ENCODE results near the gene SLFN13.
"Not testable (repeated sequence)": the region's sequence is repeated elsewhere in the genome, so short reads cannot be mapped to it uniquely, and the experiment has no call there.

Gene SLFN13

DNA sequence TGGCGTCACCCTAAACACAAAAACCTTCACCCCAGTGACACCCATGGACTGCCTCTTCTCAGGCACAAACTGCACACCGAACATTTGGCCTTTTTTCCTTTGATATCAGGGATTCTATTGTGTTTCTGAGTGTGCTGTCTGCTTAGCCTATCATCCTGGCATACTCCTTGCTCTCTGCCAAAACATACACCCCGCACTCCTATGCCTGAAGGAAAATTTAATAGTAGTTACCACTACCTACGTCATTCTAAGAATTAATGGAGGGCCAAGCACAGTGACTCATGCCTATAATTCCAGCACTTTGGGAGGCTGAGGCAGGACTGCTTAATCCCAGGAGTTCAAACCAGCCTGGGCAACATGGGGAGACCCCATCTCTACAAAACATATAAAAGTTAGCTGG is 19.9 kb upstream of the SLFN13 start:
- peaks cover 12% of the 10 kb centered on the region for H3K27me3 ChIP-seq (ENCODE audit: control insufficient read depth, insufficient read depth, low read length)

DNA sequence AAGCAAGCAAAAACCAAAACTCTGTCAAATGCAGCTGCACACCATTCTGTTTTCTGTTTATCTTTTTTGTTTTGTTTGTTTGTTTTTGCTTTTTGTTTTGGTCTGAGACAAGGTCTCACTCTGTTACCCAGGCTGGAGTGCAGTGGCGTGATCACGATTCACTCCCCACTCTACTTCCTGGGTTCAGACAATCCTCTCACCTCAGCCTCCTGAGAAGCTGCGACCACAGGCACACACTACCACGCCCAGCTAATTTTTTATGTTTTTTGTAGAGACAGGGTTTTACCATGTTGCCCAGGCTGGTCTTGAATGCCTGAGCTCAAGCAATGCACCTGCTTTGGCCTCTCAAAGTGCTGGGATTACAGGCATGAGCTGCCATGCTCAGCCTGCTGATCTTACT is 19.3 kb upstream of the SLFN13 start:
- Histone ChIP-seq H3K36me3 (ENCODE audit: control insufficient read depth, insufficient read depth, low read length) (no peaks in the 10 kb centered on the region), H3K9ac (ENCODE audit: low read length) (no peak overlapping the region), H3K27me3 (ENCODE audit: control insufficient read depth, insufficient read depth, low read length) (peaks cover 18% of the 10 kb centered on the region), H3K4me3 (ENCODE audit: low read depth, low read length) (no peak overlapping the region), H3K27ac (ENCODE audit: low read depth, low read length) (no peak overlapping the region), H3K9me3 (ENCODE audit: control insufficient read depth, insufficient read depth, low read depth, low read length) (no peaks in the 10 kb centered on the region), H3K4me1 (ENCODE audit: control insufficient read depth, insufficient read depth, low read length) (no peaks in the 10 kb centered on the region)

More for the DNA sequence above, 19.9 kb upstream of the SLFN13 start:
- H3K9me3 ChIP-seq (ENCODE audit: control insufficient read depth, insufficient read depth, low read depth, low read length), result no peaks in the 10 kb centered on the region
- H3K36me3 ChIP-seq (ENCODE audit: control insufficient read depth, insufficient read depth, low read length), result no peaks in the 10 kb centered on the region
- no peaks in the 10 kb centered on the region for H3K4me1 ChIP-seq (ENCODE audit: control insufficient read depth, insufficient read depth, low read length)
- H3K9ac ChIP-seq (ENCODE audit: low read length), result no peak overlapping the region
- no peak overlapping the region for H3K4me3 ChIP-seq (ENCODE audit: low read depth, low read length)
- no peak overlapping the region for H3K27ac ChIP-seq (ENCODE audit: low read depth, low read length)

DNA sequence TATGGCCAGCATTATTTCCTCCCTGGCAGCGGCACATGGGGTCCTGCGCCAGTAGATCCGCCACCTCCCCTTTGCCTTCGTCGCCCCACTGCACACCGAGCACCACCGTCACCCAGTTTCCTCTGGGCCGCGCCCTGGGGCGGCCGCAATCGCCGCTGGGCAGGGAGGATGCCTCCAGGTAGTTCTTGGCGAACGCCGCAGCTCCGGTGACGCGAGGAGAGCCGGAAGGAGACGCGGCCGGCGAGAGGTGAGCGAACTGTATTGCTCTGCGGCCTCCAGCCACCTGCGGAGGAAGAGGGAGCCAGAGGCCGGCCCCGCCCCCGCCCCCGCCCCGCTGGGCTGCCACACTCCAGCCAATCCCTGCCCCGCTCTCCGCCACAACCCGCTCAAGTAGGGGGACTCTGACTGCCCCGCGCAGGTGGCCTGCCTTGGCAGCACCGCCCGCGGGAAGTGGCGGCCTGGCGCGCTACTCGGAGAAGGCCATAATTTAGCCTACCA is 11.8 kb upstream of the SLFN13 start:
- no peaks in the 10 kb centered on the region for H3K36me3 ChIP-seq (ENCODE audit: control insufficient read depth, insufficient read depth, low read length)
- H3K27me3 ChIP-seq (ENCODE audit: control insufficient read depth, insufficient read depth, low read length), result peaks cover 54% of the 10 kb centered on the region
- 0 out of 2 replicates have a peak, but pooled peaks cover 4% of the 10 kb centered on the region for H3K9me3 ChIP-seq (ENCODE audit: control insufficient read depth, insufficient read depth, low read depth, low read length)
- peak overlapping the region; percentile 41 for H3K4me3 ChIP-seq (ENCODE audit: low read depth, low read length)
- H3K9ac ChIP-seq (ENCODE audit: low read length), result no peak overlapping the region
- H3K4me1 ChIP-seq (ENCODE audit: control insufficient read depth, insufficient read depth, low read length), result 0 out of 2 replicates have a peak, but pooled peaks cover 3% of the 10 kb centered on the region
- no peak overlapping the region for H3K27ac ChIP-seq (ENCODE audit: low read depth, low read length)

DNA sequence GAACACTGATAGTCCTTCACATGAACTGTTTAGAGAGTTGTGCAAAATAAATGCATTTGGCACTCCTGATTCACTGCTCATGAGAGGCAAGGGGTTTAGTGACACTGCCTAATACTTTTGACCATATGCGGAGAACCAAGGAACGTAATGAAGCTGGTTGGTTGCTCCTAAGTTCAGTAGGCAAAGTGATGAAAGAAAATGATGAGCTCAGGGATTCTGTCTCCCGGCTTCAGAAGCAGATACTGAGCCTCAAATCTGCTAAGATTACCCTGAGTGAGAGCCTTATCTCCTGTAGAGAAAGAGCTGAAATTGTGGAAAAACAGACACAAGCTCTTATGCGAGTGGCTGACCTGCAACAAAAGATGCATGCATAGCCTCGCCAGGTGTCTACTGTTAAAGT is 5.5 kb upstream of the SLFN13 start:
- not testable (repeated sequence) for H3K27ac ChIP-seq (ENCODE audit: low read depth, low read length); H3K36me3 ChIP-seq (ENCODE audit: control insufficient read depth, insufficient read depth, low read length); H3K9ac ChIP-seq (ENCODE audit: low read length); H3K4me3 ChIP-seq (ENCODE audit: low read depth, low read length); H3K9me3 ChIP-seq (ENCODE audit: control insufficient read depth, insufficient read depth, low read depth, low read length); H3K4me1 ChIP-seq (ENCODE audit: control insufficient read depth, insufficient read depth, low read length)
- H3K27me3 ChIP-seq (ENCODE audit: control insufficient read depth, insufficient read depth, low read length), result peaks cover 62% of the 10 kb centered on the region

DNA sequence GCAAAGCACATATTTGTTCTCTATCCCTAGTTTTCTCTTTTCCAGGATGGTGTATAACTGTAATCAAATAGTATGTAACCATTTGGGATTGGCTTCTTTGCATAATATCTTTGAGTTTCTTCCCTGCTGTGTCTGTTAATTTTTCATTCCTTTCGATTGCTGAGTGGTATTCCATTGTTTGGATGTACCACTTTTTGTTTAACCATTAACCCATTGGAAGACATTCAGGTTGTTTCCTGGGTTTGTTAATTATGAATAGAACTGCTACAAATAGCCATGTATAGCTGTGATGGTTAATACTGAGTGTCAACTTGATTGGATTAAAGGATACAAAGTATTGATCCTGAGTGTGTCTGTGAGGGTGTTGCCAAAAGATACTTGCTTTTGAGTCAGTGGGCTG is 4.6 kb upstream of the SLFN13 start:
- no peaks in the 10 kb centered on the region for H3K4me1 ChIP-seq (ENCODE audit: control insufficient read depth, insufficient read depth, low read length)
- H3K9me3 ChIP-seq (ENCODE audit: control insufficient read depth, insufficient read depth, low read depth, low read length), result no peaks in the 10 kb centered on the region
- no peak overlapping the region for H3K4me3 ChIP-seq (ENCODE audit: low read depth, low read length)
- H3K27me3 ChIP-seq (ENCODE audit: control insufficient read depth, insufficient read depth, low read length), result peaks cover 57% of the 10 kb centered on the region
- H3K36me3 ChIP-seq (ENCODE audit: control insufficient read depth, insufficient read depth, low read length), result no peaks in the 10 kb centered on the region
- H3K27ac ChIP-seq (ENCODE audit: low read depth, low read length), result no peak overlapping the region
- no peak overlapping the region for H3K9ac ChIP-seq (ENCODE audit: low read length)

DNA sequence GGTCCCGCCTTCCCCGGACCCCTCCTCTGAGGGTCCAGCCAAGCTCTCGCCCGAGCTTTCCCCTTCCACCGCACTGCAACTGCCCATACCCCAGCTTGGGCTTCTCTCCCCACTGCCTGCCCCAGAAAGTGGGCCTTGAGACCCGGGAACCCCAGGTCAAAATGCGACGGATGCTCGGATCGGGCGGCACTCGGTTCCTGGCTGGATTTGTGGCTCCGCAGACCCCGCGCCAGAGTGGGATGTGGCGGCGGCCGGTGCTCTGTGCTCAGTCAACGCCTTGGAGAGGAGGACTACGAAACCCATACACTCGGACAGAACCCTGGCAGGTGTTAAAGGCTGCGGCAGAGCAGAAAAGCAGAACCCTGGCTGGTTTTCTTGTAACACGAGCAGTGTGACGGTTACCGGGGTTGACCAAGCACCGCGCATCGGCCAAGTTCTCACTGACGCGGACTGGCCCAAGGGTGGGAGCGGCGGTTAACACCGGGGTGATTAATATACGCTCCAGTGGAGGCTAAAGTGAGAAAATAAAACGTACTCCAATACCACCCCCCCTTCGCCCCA is 885 bp upstream of the SLFN13 start:
- H3K9ac ChIP-seq (ENCODE audit: low read length), result no peak overlapping the region
- peaks cover 9% of the 10 kb centered on the region for H3K4me1 ChIP-seq (ENCODE audit: control insufficient read depth, insufficient read depth, low read length)
- H3K36me3 ChIP-seq (ENCODE audit: control insufficient read depth, insufficient read depth, low read length), result no peaks in the 10 kb centered on the region
- peak overlapping the region; percentile 65 for H3K4me3 ChIP-seq (ENCODE audit: low read depth, low read length)
- no peaks in the 10 kb centered on the region for H3K9me3 ChIP-seq (ENCODE audit: control insufficient read depth, insufficient read depth, low read depth, low read length)
- H3K27me3 ChIP-seq (ENCODE audit: control insufficient read depth, insufficient read depth, low read length), result peaks cover 49% of the 10 kb centered on the region
- no peak overlapping the region for H3K27ac ChIP-seq (ENCODE audit: low read depth, low read length)

DNA sequence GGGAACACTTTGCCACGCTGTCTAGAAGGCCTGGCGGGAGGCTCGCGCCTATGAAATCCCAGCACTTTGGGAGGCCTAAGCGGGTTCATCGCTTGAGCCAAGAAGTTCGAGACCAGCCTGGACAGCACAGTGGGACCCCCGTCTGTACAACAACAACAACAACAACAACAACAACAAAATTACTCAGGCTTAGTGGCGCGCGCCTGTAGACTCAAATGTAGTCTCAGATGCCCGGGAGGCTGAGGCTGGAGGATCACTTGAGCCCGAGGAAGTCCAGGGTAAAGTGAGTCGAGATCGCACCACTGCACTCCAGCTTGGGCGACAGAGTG is 297 bp upstream of the SLFN13 start:
- Histone ChIP-seq H3K27me3 (ENCODE audit: control insufficient read depth, insufficient read depth, low read length) (peaks cover 43% of the 10 kb centered on the region), H3K9me3 (ENCODE audit: control insufficient read depth, insufficient read depth, low read depth, low read length) (no peaks in the 10 kb centered on the region), H3K4me3 (ENCODE audit: low read depth, low read length) (peak overlapping the region; percentile 65), H3K4me1 (ENCODE audit: control insufficient read depth, insufficient read depth, low read length) (peaks cover 9% of the 10 kb centered on the region), H3K36me3 (ENCODE audit: control insufficient read depth, insufficient read depth, low read length) (no peaks in the 10 kb centered on the region), H3K9ac (ENCODE audit: low read length) (no peak overlapping the region), H3K27ac (ENCODE audit: low read depth, low read length) (no peak overlapping the region)

DNA sequence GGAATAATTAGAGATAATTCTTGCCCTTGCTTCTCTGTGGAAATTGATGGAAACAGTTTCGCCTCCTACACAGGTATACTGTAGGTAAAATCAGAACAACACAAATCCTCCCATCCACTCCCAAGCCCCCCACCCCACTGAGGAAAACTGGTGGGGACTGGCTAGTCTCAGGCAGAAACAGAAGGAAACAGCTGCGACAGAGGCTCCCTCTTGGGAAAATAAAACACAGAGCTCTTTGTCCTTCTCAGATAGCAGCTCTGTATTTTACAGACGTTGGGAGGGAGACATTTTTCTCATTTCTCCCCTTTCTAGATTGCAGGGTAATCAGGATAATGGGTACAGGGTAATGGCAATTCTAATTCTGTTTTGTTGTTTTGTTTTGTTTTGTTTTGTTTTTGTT is 1.1 kb downstream of the SLFN13 start:
- H3K4me1 ChIP-seq (ENCODE audit: control insufficient read depth, insufficient read depth, low read length), result peaks cover 9% of the 10 kb centered on the region
- no peak overlapping the region for H3K27ac ChIP-seq (ENCODE audit: low read depth, low read length)
- H3K4me3 ChIP-seq (ENCODE audit: low read depth, low read length), result peak overlapping the region; percentile 65
- H3K36me3 ChIP-seq (ENCODE audit: control insufficient read depth, insufficient read depth, low read length), result peaks cover 4% of the 10 kb centered on the region; the same call in 1 of the 2 replicates
- H3K9me3 ChIP-seq (ENCODE audit: control insufficient read depth, insufficient read depth, low read depth, low read length), result no peaks in the 10 kb centered on the region
- H3K9ac ChIP-seq (ENCODE audit: low read length), result peak overlapping the region; percentile 34
- H3K27me3 ChIP-seq (ENCODE audit: control insufficient read depth, insufficient read depth, low read length), result peaks cover 32% of the 10 kb centered on the region

DNA sequence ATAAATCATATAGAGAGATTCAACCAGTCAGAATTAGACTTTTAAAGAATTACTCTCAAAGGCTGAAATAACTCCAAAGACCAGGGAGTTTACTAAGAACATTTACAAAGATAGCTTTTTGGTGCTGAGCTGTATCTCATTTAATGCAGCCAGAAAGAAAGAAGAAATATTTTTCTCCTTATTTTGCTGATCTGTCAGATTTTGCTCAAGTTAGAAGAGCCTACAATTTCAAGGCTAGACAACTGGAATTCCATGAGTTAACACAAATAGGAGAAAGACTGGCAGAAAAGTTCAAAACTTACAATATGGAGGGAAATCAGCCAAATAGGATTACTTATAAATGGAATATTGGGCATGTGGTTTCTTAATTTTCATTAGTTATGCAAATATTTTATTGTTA is 10.1 kb downstream of the SLFN13 start:
- H3K36me3 ChIP-seq (ENCODE audit: control insufficient read depth, insufficient read depth, low read length), result peaks cover 3% of the 10 kb centered on the region; the same call in 1 of the 2 replicates
- H3K27me3 ChIP-seq (ENCODE audit: control insufficient read depth, insufficient read depth, low read length), result peaks cover 10% of the 10 kb centered on the region; the same call in 1 of the 2 replicates
- H3K4me1 ChIP-seq (ENCODE audit: control insufficient read depth, insufficient read depth, low read length), result peaks cover 21% of the 10 kb centered on the region
- H3K27ac ChIP-seq (ENCODE audit: low read depth, low read length), result no peak overlapping the region
- H3K4me3 ChIP-seq (ENCODE audit: low read depth, low read length), result no peak overlapping the region
- H3K9ac ChIP-seq (ENCODE audit: low read length), result no peak overlapping the region
- no peaks in the 10 kb centered on the region for H3K9me3 ChIP-seq (ENCODE audit: control insufficient read depth, insufficient read depth, low read depth, low read length)

DNA sequence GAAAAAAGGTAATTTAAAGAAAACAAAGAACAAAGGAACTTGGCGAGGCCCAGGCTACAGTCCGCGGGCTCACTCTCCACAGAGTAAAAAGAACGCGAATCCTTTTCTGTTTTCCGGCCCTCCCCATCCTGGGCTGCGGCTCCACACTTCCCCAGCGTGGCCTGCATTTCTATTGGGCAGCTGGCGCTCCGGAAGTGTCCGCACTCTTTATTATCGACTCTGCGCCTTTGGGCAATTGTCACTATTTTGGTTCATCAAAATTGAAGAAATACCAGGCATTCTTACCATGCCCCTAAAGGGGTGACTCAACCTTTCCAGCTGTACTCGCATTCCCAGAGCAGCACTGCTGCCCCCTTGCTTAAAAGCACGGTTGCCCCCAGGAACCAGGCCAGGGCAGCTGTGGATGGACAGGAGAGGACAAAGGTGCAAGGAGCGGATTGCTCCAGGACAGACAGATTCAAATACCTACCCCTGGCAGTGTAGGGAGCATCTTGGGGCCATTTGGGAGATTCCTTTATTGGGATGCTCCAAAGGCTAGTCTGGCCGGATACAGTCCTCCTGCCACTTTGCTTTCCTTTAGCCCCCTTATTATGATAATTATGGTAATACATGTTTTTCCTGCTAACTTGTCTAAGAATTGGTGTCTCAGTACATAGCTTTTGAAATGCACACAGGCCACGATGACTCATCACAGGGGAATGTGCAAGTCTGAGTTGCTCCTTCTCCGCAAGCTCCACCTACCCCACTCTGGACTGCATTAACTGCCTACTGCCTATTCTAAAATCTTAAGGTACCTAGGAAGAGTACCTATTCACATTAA is 15.3 kb downstream of the SLFN13 start:
- Histone ChIP-seq H3K4me1 (ENCODE audit: control insufficient read depth, insufficient read depth, low read length) (peaks cover 49% of the 10 kb centered on the region), H3K4me3 (ENCODE audit: low read depth, low read length) (peak overlapping the region; percentile 71), H3K27ac (ENCODE audit: low read depth, low read length) (peak overlapping the region; percentile 96), H3K9ac (ENCODE audit: low read length) (peak overlapping the region; percentile 96), H3K36me3 (ENCODE audit: control insufficient read depth, insufficient read depth, low read length) (peaks cover 3% of the 10 kb centered on the region; the same call in 1 of the 2 replicates), H3K27me3 (ENCODE audit: control insufficient read depth, insufficient read depth, low read length) (peaks cover 10% of the 10 kb centered on the region; the same call in 1 of the 2 replicates), H3K9me3 (ENCODE audit: control insufficient read depth, insufficient read depth, low read depth, low read length) (no peaks in the 10 kb centered on the region)
